ENCODE measurements around the gene IL17D. TPM values are rescaled to one million over a fixed set of nuclear protein-coding genes. Genes with fewer than 3 reads are reported as not detected.

Gene IL17D
- total and polyA plus RNA-seq, 2 experiments from 2014 or later: 1.6 to 2.3 TPM

DNA sequence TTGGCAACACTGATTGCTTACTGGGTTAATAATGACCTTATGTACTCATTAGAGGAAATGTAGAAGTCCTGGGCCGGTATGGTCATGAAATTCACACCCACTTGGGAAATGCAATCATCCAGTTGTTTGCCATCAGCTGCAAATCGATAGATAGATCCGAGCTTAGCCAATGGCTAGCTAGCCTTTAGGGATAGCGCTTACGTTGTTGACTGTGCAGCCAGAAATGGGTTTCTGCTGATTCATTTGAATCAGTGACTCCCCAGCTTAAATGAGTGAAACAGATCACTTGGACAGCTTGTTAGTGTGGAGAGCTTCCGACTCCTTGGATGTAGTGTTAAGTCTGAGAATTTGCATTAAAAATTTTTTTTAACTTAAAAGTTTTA, 11.8 kb downstream of the IL17D start:
- H3K9me3 Mint-ChIP-seq: no peaks in the 10 kb centered on the region
- no peaks in the 10 kb centered on the region for H3K36me3 Mint-ChIP-seq (ENCODE audit: low read depth)
- no peaks in the 10 kb centered on the region for H3K79me2 ChIP-seq (replicated peaks; ENCODE audit: insufficient read depth)
- no peak overlapping the region for H3K27ac ChIP-seq (ENCODE audit: low read depth)
- TF ChIP-seq, protein P1, sequence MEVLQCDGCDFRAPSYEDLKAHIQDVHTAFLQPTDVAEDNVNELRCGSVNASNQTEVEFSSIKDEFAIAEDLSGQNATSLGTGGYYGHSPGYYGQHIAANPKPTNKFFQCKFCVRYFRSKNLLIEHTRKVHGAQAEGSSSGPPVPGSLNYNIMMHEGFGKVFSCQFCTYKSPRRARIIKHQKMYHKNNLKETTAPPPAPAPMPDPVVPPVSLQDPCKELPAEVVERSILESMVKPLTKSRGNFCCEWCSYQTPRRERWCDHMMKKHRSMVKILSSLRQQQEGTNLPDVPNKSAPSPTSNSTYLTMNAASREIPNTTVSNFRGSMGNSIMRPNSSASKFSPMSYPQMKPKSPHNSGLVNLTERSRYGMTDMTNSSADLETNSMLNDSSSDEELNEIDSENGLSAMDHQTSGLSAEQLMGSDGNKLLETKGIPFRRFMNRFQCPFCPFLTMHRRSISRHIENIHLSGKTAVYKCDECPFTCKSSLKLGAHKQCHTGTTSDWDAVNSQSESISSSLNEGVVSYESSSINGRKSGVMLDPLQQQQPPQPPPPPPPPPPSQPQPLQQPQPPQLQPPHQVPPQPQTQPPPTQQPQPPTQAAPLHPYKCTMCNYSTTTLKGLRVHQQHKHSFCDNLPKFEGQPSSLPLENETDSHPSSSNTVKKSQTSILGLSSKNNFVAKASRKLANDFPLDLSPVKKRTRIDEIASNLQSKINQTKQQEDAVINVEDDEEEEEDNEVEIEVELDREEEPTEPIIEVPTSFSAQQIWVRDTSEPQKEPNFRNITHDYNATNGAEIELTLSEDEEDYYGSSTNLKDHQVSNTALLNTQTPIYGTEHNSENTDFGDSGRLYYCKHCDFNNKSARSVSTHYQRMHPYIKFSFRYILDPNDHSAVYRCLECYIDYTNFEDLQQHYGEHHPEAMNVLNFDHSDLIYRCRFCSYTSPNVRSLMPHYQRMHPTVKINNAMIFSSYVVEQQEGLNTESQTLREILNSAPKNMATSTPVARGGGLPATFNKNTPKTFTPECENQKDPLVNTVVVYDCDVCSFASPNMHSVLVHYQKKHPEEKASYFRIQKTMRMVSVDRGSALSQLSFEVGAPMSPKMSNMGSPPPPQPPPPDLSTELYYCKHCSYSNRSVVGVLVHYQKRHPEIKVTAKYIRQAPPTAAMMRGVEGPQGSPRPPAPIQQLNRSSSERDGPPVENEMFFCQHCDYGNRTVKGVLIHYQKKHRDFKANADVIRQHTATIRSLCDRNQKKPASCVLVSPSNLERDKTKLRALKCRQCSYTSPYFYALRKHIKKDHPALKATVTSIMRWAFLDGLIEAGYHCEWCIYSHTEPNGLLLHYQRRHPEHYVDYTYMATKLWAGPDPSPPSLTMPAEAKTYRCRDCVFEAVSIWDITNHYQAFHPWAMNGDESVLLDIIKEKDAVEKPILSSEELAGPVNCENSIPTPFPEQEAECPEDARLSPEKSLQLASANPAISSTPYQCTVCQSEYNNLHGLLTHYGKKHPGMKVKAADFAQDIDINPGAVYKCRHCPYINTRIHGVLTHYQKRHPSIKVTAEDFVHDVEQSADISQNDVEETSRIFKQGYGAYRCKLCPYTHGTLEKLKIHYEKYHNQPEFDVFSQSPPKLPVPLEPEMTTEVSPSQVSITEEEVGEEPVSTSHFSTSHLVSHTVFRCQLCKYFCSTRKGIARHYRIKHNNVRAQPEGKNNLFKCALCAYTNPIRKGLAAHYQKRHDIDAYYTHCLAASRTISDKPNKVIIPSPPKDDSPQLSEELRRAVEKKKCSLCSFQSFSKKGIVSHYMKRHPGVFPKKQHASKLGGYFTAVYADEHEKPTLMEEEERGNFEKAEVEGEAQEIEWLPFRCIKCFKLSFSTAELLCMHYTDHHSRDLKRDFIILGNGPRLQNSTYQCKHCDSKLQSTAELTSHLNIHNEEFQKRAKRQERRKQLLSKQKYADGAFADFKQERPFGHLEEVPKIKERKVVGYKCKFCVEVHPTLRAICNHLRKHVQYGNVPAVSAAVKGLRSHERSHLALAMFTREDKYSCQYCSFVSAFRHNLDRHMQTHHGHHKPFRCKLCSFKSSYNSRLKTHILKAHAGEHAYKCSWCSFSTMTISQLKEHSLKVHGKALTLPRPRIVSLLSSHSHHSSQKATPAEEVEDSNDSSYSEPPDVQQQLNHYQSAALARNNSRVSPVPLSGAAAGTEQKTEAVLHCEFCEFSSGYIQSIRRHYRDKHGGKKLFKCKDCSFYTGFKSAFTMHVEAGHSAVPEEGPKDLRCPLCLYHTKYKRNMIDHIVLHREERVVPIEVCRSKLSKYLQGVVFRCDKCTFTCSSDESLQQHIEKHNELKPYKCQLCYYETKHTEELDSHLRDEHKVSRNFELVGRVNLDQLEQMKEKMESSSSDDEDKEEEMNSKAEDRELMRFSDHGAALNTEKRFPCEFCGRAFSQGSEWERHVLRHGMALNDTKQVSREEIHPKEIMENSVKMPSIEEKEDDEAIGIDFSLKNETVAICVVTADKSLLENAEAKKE (CRISPR knock-in tag; IDR thresholded peaks at IDR 0.05): no peak
- no peak for TF ChIP-seq EZH2 (IDR thresholded peaks at IDR 0.05; ENCODE audit: low read depth, unreplicated experiment)
- TF ChIP-seq, protein P2, sequence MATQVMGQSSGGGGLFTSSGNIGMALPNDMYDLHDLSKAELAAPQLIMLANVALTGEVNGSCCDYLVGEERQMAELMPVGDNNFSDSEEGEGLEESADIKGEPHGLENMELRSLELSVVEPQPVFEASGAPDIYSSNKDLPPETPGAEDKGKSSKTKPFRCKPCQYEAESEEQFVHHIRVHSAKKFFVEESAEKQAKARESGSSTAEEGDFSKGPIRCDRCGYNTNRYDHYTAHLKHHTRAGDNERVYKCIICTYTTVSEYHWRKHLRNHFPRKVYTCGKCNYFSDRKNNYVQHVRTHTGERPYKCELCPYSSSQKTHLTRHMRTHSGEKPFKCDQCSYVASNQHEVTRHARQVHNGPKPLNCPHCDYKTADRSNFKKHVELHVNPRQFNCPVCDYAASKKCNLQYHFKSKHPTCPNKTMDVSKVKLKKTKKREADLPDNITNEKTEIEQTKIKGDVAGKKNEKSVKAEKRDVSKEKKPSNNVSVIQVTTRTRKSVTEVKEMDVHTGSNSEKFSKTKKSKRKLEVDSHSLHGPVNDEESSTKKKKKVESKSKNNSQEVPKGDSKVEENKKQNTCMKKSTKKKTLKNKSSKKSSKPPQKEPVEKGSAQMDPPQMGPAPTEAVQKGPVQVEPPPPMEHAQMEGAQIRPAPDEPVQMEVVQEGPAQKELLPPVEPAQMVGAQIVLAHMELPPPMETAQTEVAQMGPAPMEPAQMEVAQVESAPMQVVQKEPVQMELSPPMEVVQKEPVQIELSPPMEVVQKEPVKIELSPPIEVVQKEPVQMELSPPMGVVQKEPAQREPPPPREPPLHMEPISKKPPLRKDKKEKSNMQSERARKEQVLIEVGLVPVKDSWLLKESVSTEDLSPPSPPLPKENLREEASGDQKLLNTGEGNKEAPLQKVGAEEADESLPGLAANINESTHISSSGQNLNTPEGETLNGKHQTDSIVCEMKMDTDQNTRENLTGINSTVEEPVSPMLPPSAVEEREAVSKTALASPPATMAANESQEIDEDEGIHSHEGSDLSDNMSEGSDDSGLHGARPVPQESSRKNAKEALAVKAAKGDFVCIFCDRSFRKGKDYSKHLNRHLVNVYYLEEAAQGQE (IDR thresholded peaks at IDR 0.05; ENCODE audit: unreplicated experiment): no peak
- no peak for TF ChIP-seq ZNF331 (CRISPR knock-in tag; IDR thresholded peaks at IDR 0.05; ENCODE audit: low read depth)
- no peak for TF ChIP-seq STAT1 (IDR thresholded peaks at IDR 0.05; ENCODE audit: unreplicated experiment)
- TF ChIP-seq JUNB (IDR thresholded peaks at IDR 0.05; ENCODE audit: unreplicated experiment): no peak
- no peaks in the 10 kb centered on the region for H3K9me2 ChIP-seq (ENCODE audit: insufficient read depth)
- ATAC-seq: no peak
- peaks cover 11% of the 10 kb centered on the region for H3K4me1 ChIP-seq (ENCODE audit: insufficient read depth)
- H3K36me3 ChIP-seq (ENCODE audit: insufficient read depth): no peaks in the 10 kb centered on the region
- no peak overlapping the region for H3K27ac Mint-ChIP-seq
- H3K4me3 ChIP-seq: no peak overlapping the region
- peaks cover 12% of the 10 kb centered on the region for H3K27me3 Mint-ChIP-seq (ENCODE audit: insufficient read depth, low read depth, poor library complexity)
- peaks cover 2% of the 10 kb centered on the region; the same call in 1 of the 2 replicates for H3K27me3 ChIP-seq (ENCODE audit: insufficient read depth)
- DNase-seq (ENCODE audit: low spot score): no peak
- H2AFZ ChIP-seq: no peak overlapping the region
- no peaks in the 10 kb centered on the region for H3F3A ChIP-seq (replicated peaks; ENCODE audit: low read depth)
- no peak overlapping the region for H3K4me3 Mint-ChIP-seq
- no peaks in the 10 kb centered on the region for H4K20me1 ChIP-seq (replicated peaks; ENCODE audit: insufficient read depth)
- no peak overlapping the region for H3K4me2 ChIP-seq
- H3K4me1 Mint-ChIP-seq: peaks cover 20% of the 10 kb centered on the region

All from GM23338 (cell line).